Neural cell (in vitro differentiated cells): ENCODE measurements around the gene SKAP1. TPM values are rescaled to one million over a fixed set of nuclear protein-coding genes. Genes with fewer than 3 reads are reported as not detected.

Source experiments
- H2AFZ ChIP-seq: fragments of 200-600, 300-800 bp; sonication (generic), shearing (Covaris generic); 2 replicates; pipeline ENCODE4 v1.6.0; 2014; ENCODE audit warnings: low read depth, mild to moderate bottlenecking, antibody characterized with exemption, low read length, moderate library complexity
- H3F3A ChIP-seq: fragments of 200-600 bp; shearing (Covaris generic); 2 replicates; pipeline ENCODE4 v1.6.1; 2016; ENCODE audit warnings: mild to moderate bottlenecking, moderate library complexity, mixed read lengths, antibody characterized with exemption, low read length; ENCODE audit not compliant: insufficient read depth, poor library complexity, severe bottlenecking
- H3K27ac ChIP-seq: fragments of 200-600, 300-800 bp; sonication (generic), shearing (Covaris generic); 2 replicates; pipeline ENCODE4 v1.5.1; 2014; ENCODE audit warnings: mild to moderate bottlenecking, low read length, moderate library complexity
- H3K27me3 ChIP-seq: fragments of 300-800, 200-600 bp; sonication (generic), shearing (Covaris generic); 2 replicates; pipeline ENCODE4 v1.6.0; 2014; ENCODE audit warnings: mild to moderate bottlenecking, low read depth, low read length, moderate library complexity; ENCODE audit not compliant: insufficient read depth
- H3K36me3 ChIP-seq: fragments of 300-800, 200-600 bp; sonication (generic), shearing (Covaris generic); 2 replicates; pipeline ENCODE4 v1.5.1; 2014; ENCODE audit warnings: mild to moderate bottlenecking, antibody characterized with exemption, low read length, moderate library complexity; ENCODE audit not compliant: insufficient read depth
- H3K4me2 ChIP-seq: fragments of 300-800, 200-600 bp; sonication (generic), shearing (Covaris generic); 2 replicates; pipeline ENCODE4 v1.6.0; 2014; ENCODE audit warnings: mild to moderate bottlenecking, low read length
- H3K4me3 ChIP-seq: fragments of 300-800, 200-600 bp; sonication (generic), shearing (Covaris generic); 2 replicates; pipeline ENCODE4 v1.5.1; 2014; ENCODE audit warnings: mild to moderate bottlenecking, low read length, moderate library complexity
- H3K79me2 ChIP-seq: fragments of 200-600 bp; shearing (Covaris generic); replicated peaks from 2 replicates; pipeline ENCODE4 v1.6.0; 2014; ENCODE audit warnings: mild to moderate bottlenecking, low read length, moderate library complexity; ENCODE audit not compliant: insufficient read depth
- H3K9ac ChIP-seq: fragments of 300-800, 200-600 bp; sonication (generic), shearing (Covaris generic); 2 replicates; pipeline ENCODE4 v1.6.1; 2016; ENCODE audit warnings: mild to moderate bottlenecking, low read length, mixed read lengths
- H3K9me2 ChIP-seq: fragments of 200-600 bp; shearing (Covaris generic); 2 replicates; pipeline ENCODE4 v1.6.1; 2016; ENCODE audit warnings: mild to moderate bottlenecking, low read length, mixed read lengths; ENCODE audit not compliant: insufficient read depth
- H3K9me3 ChIP-seq: fragments of 200-600, 300-800 bp; sonication (generic), shearing (Covaris generic); 2 replicates; pipeline ENCODE4 v1.6.1; 2016; ENCODE audit warnings: mild to moderate bottlenecking, mixed run types, low read length, moderate library complexity, mixed read lengths
- H4K20me1 ChIP-seq: fragments of 200-600 bp; shearing (Covaris generic); 2 replicates; pipeline ENCODE4 v1.6.1; 2016; ENCODE audit warnings: mild to moderate bottlenecking, mixed run types; ENCODE audit not compliant: insufficient read depth
- CTCF ChIP-seq: fragments of 450-650 bp; IDR thresholded peaks from 2 replicates; pipeline ENCODE4 v1.5.1; 2014; ENCODE audit warnings: antibody characterized with exemption, mild to moderate bottlenecking, moderate library complexity; ENCODE audit not compliant: poor library complexity, severe bottlenecking
- EP300 ChIP-seq: fragments of 450-650 bp; conservative IDR thresholded peaks from 2 replicates; pipeline ENCODE4 v1.6.1; 2014; ENCODE audit warnings: antibody characterized with exemption, mild to moderate bottlenecking, moderate library complexity; ENCODE audit not compliant: poor library complexity, severe bottlenecking
- EZH2 ChIP-seq: fragments of 200-600, 300-800 bp; shearing (Covaris generic), sonication (generic); IDR thresholded peaks from 2 replicates; pipeline ENCODE4 v1.6.1; 2014; ENCODE audit warnings: antibody characterized with exemption, low read length, borderline replicate concordance, mild to moderate bottlenecking; ENCODE audit not compliant: insufficient read depth, poor library complexity, severe bottlenecking
- MXI1 ChIP-seq: fragments of 450-650 bp; conservative IDR thresholded peaks from 2 replicates; pipeline ENCODE4 v1.6.1; 2014; ENCODE audit warnings: antibody characterized with exemption, mild to moderate bottlenecking; ENCODE audit not compliant: poor library complexity, severe bottlenecking
- POLR2AphosphoS5 ChIP-seq: IDR thresholded peaks from 2 replicates; pipeline ENCODE4 v1.6.1; 2012
- RAD21 ChIP-seq: fragments of 450-650 bp; conservative IDR thresholded peaks from 2 replicates; pipeline ENCODE4 v1.6.1; 2014; ENCODE audit warnings: antibody characterized with exemption, mild to moderate bottlenecking, moderate library complexity
- REST ChIP-seq: IDR thresholded peaks from 2 replicates; pipeline ENCODE4 v1.6.1; 2012; ENCODE audit warnings: borderline replicate concordance
- SMC3 ChIP-seq: fragments of 450-650 bp; conservative IDR thresholded peaks from 2 replicates; pipeline ENCODE4 v1.6.1; 2014; ENCODE audit warnings: antibody characterized with exemption, mild to moderate bottlenecking, moderate library complexity; ENCODE audit not compliant: poor library complexity
- TAF1 ChIP-seq: IDR thresholded peaks from 2 replicates; pipeline ENCODE4 v1.6.1; 2012; ENCODE audit warnings: low read depth
- polyA plus RNA-seq: library from polyadenylated mRNA; depleted of rRNA; stranded (reverse); fragments of >200 nt; gene quantifications from 2 replicates; pipeline ENCODE4 v1.2.3, GENCODE V29; 2014

The SKAP1 gene
- polyA plus RNA-seq, 1 donor from 2014 or later = 0.63 TPM

DNA sequence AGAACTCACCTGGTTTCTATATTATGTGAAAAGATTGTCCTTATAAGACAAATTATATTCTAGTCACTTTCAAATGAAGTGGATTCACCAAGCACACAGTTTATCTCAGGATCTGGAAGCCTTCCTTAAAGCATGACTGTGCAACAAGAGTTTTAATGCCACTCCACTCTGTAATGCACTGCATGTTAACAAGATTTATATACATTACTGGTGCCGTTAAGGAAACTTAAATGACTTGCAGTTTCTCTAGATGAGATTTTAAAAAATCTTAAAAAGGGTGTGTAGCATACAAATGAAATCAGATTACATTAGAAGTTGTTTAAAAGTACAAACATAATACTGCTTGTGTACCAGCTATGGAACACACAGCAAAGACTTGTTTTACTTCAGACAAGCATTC lies 171.7 kb downstream of the SKAP1 start:
- Histone ChIP-seq H3K9ac (no peak overlapping the region), H3K9me3 (no peaks in the 10 kb centered on the region), H3K27me3 (no peaks in the 10 kb centered on the region), H2AFZ (no peak overlapping the region), H3K4me2 (no peak overlapping the region), H3K79me2 (no peaks in the 10 kb centered on the region), H3K4me3 (no peak overlapping the region), H3F3A (no peaks in the 10 kb centered on the region), H4K20me1 (no peaks in the 10 kb centered on the region), H3K36me3 (no peaks in the 10 kb centered on the region), H3K9me2 (no peaks in the 10 kb centered on the region), H3K27ac (no peak overlapping the region)
- TF ChIP-seq RAD21 (no peak), SMC3 (no peak), EZH2 (no peak), TAF1 (no peak), REST (no peak), CTCF (no peak), EP300 (no peak), MXI1 (no peak), POLR2AphosphoS5 (no peak)

DNA sequence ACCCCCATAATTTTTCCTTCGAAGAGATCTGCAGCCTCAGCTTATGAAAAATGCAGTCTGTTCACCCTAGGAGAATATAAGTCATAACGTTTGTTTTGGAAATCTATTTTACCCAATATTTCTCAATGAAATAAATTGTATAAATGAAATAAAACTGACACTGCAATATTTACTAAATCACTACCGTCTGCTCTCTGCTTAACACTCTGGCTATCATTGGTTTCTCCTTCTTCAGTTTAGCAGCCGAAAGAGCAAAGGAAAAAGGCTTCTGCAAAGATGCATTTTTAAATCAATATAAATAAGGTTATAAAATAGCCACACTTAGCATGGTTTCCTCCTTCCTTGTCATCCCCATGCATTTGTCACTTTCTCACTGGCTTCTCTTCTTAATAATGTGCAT lies 174.3 kb downstream of the SKAP1 start:
- H3K9me2 ChIP-seq = no peaks in the 10 kb centered on the region
- H3K27ac ChIP-seq = no peak overlapping the region
- no peaks in the 10 kb centered on the region for H3K79me2 ChIP-seq
- no peaks in the 10 kb centered on the region for H3K36me3 ChIP-seq
- no peak overlapping the region for H2AFZ ChIP-seq
- H3F3A ChIP-seq = no peaks in the 10 kb centered on the region
- H4K20me1 ChIP-seq = no peaks in the 10 kb centered on the region
- H3K27me3 ChIP-seq = no peaks in the 10 kb centered on the region
- no peak for TF ChIP-seq POLR2AphosphoS5
- H3K4me2 ChIP-seq = no peak overlapping the region
- no peak overlapping the region for H3K9ac ChIP-seq
- H3K4me3 ChIP-seq = no peak overlapping the region
- no peaks in the 10 kb centered on the region for H3K9me3 ChIP-seq

- no peaks in the 10 kb centered on the region for H3K36me3 ChIP-seq
- no peak overlapping the region for H3K27ac ChIP-seq
- TF ChIP-seq RAD21 = no peak
- TF ChIP-seq REST = no peak
- TF ChIP-seq POLR2AphosphoS5 = no peak
- TF ChIP-seq CTCF = no peak
- no peak for TF ChIP-seq EZH2
- no peak for TF ChIP-seq EP300
- TF ChIP-seq TAF1 = no peak
- no peak for TF ChIP-seq MXI1
- TF ChIP-seq SMC3 = no peak
- no peaks in the 10 kb centered on the region for H3K9me2 ChIP-seq
- no peaks in the 10 kb centered on the region for H3F3A ChIP-seq
- H3K4me2 ChIP-seq = no peak overlapping the region
- H3K9me3 ChIP-seq = no peaks in the 10 kb centered on the region
- no peak overlapping the region for H2AFZ ChIP-seq
- H4K20me1 ChIP-seq = no peaks in the 10 kb centered on the region
- H3K9ac ChIP-seq = no peak overlapping the region
- no peaks in the 10 kb centered on the region for H3K79me2 ChIP-seq
- H3K27me3 ChIP-seq = no peaks in the 10 kb centered on the region
- no peak overlapping the region for H3K4me3 ChIP-seq
These were observed 175.1 kb downstream of the SKAP1 start for GRCh38 chr17:48254896-48255295.
